Liver (tissue), 9 donors: ENCODE measurements around the gene ZNF606. TPM values are rescaled to one million over a fixed set of nuclear protein-coding genes. Genes with fewer than 3 reads are reported as not detected.

Experiments
- DNase-seq: peaks from one replicate; pipeline ENCODE4 v3.0.0-alpha.2; 2017; ENCODE audit warnings: low spot score
- H3K27ac ChIP-seq, 2 donors: one replicate each; pipeline ENCODE4 v1.7.0; 2013; ENCODE audit warnings: inconsistent platforms in 2 of 2, low read length in 2 of 2, control low read depth in 1 of 2, low read depth in 1 of 2, mild to moderate bottlenecking in 1 of 2
- H3K27me3 ChIP-seq, 4 donors: one replicate each; pipeline versions ENCODE4 v1.6.1 to v1.7.0; 2013; ENCODE audit warnings: low read length in 3 of 4, inconsistent platforms in 1 of 4, mild to moderate bottlenecking in 1 of 4, moderate library complexity in 1 of 4; ENCODE audit not compliant: control insufficient read depth in 4 of 4, insufficient read depth in 4 of 4
- H3K36me3 ChIP-seq, 4 donors: one replicate each; pipeline versions ENCODE4 v1.6.1 to v1.7.0; 2013; ENCODE audit warnings: low read length in 3 of 4, mild to moderate bottlenecking in 3 of 4, low read depth in 1 of 4, moderate library complexity in 1 of 4; ENCODE audit not compliant: control insufficient read depth in 4 of 4, insufficient read depth in 3 of 4
- H3K4me1 ChIP-seq, 4 donors: one replicate each; pipeline versions ENCODE4 v1.6.1 to v1.7.0; 2013; ENCODE audit warnings: low read length in 3 of 4, mild to moderate bottlenecking in 3 of 4, moderate library complexity in 1 of 4; ENCODE audit not compliant: control insufficient read depth in 4 of 4, insufficient read depth in 4 of 4
- H3K4me3 ChIP-seq, 3 donors: one replicate each; pipeline versions ENCODE4 v1.6.1 to v1.7.0; 2013; ENCODE audit warnings: low read length in 3 of 3, control low read depth in 1 of 3, low read depth in 1 of 3, mild to moderate bottlenecking in 1 of 3
- H3K9ac ChIP-seq, 2 donors: one replicate each; pipeline ENCODE4 v1.7.0; 2013; ENCODE audit warnings: low read length in 2 of 2, mild to moderate bottlenecking in 2 of 2, moderate library complexity in 2 of 2, control low read depth in 1 of 2, low read depth in 1 of 2
- H3K9me3 ChIP-seq, 4 donors: one replicate each; pipeline versions ENCODE4 v1.6.1 to v1.7.0; 2013; ENCODE audit warnings: low read length in 3 of 4; ENCODE audit not compliant: control insufficient read depth in 4 of 4
- EGR1 ChIP-seq, 2 donors: IDR thresholded peaks; 2 replicates each; pipeline ENCODE4 v1.6.1; 2016 to 2018; ENCODE audit warnings: antibody characterized with exemption in 2 of 2, low read depth in 2 of 2
- FOXA2 ChIP-seq: IDR thresholded peaks from 2 replicates; pipeline ENCODE4 v1.6.1; 2016; ENCODE audit warnings: antibody characterized with exemption
- GABPA ChIP-seq, 2 donors: IDR thresholded peaks in 1 of 2; conservative IDR thresholded peaks in 1 of 2; 2 replicates each; pipeline ENCODE4 v1.6.1; 2016; ENCODE audit warnings: antibody characterized with exemption in 2 of 2, mild to moderate bottlenecking in 1 of 2, moderate library complexity in 1 of 2
- HNF4A ChIP-seq, 2 donors: conservative IDR thresholded peaks; 2 replicates each; pipeline ENCODE4 v1.6.1; 2016; ENCODE audit warnings: antibody characterized with exemption in 2 of 2, mild to moderate bottlenecking in 2 of 2
- HNF4G ChIP-seq: IDR thresholded peaks from 2 replicates; pipeline ENCODE4 v1.6.1; 2016; ENCODE audit warnings: antibody characterized with exemption
- JUND ChIP-seq, 2 donors: IDR thresholded peaks; 2 replicates each; pipeline ENCODE4 v1.6.1; 2016; ENCODE audit warnings: antibody characterized with exemption in 2 of 2
- NR2F2 ChIP-seq: IDR thresholded peaks from 2 replicates; pipeline ENCODE4 v1.6.1; 2016; ENCODE audit warnings: antibody characterized with exemption
- RXRA ChIP-seq, 2 donors: IDR thresholded peaks; 2 replicates each; pipeline ENCODE4 v1.6.1; 2017 to 2018; ENCODE audit warnings: antibody characterized with exemption in 2 of 2, mild to moderate bottlenecking in 1 of 2
- SP1 ChIP-seq: IDR thresholded peaks from 2 replicates; pipeline ENCODE4 v1.6.1; 2018; ENCODE audit warnings: antibody characterized with exemption, mild to moderate bottlenecking
- TAF1 ChIP-seq: conservative IDR thresholded peaks from 2 replicates; pipeline ENCODE4 v1.6.1; 2016; ENCODE audit warnings: antibody characterized with exemption, mild to moderate bottlenecking
- WGBS: extraction: QIAGEN DNeasy Blood & Tissue Kit; methylation state at CpG from one replicate; pipeline ENCODE4 v1.1.7; 2013; 5-methylcytosine and 5-hydroxymethylcytosine counted together
- polyA plus RNA-seq, 2 donors: library from polyadenylated mRNA; stranded (reverse) in 1 of 2; unstranded in 1 of 2; fragments of 200-250 nt in 1 of 2; fragments of >200 nt in 1 of 2; fragmentation: Nextera tagmentation in 1 of 2; extraction: Ambion mirVana in 1 of 2; gene quantifications; one replicate each; pipeline versions ENCODE4 v1.2.1 to v1.2.3, GENCODE V29; 2013 to 2015
- total RNA-seq, 2 donors: library from RNA; depleted of rRNA; stranded (reverse); fragments of >200 nt; gene quantifications; one replicate each; pipeline ENCODE4 v1.2.3, GENCODE V29; 2014
- TF ChIP-seq, protein P1 (sequence below): IDR thresholded peaks from 2 replicates; pipeline ENCODE4 v1.6.1; 2016; ENCODE audit warnings: antibody characterized with exemption, mild to moderate bottlenecking
- TF ChIP-seq, protein P2 (sequence below): IDR thresholded peaks from 2 replicates; pipeline ENCODE4 v1.6.1; 2016; ENCODE audit warnings: antibody characterized with exemption
- TF ChIP-seq, protein P3 (sequence below): fragments of 150-350 bp; IDR thresholded peaks from 2 replicates; pipeline ENCODE4 v1.5.1; 2017; ENCODE audit warnings: improper control_type of control experiment, low read depth, low read length; ENCODE audit not compliant: missing input control
- donor health status: healthy.
- donor health status: healthy.
- donor health status: healthy.
- donor health status: healthy.
- donor health status: healthy.

Gene ZNF606
- total and polyA plus RNA-seq, 4 donors = 3.2 to 12.8 (median 6.6) TPM

DNA sequence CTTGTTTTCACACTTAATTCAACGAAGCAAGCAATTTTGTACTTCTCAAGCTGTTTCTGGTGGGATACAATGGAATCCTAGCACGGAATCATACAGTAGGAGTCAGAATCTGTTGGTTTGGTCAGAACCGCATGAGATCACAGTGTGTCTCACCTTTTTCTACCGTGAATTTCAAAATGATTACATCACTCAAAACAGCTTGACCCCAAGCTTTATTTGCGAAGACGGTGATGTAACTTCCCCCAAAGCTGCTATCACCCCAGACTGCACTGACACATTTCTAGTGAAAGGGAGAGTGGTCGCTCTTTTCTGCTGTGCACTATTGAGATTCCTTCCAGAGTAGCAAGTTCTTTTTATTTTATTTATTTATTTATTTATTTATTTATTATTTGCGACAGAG, 37.9 kb downstream of the ZNF606 start:
- H3K27ac ChIP-seq = no peak overlapping the region
- H3K36me3 ChIP-seq = peaks cover 0 to 2% (median 0%) of the 10 kb centered on the region in 4 donors
- 93% methylated on average over 8 of the region's 8 CpGs for WGBS
- peak overlapping the region in 2 of 3 donors; percentile 57 to 63 for H3K4me3 ChIP-seq
- peaks cover 22 to 48% (median 35%) of the 10 kb centered on the region in 4 donors for H3K9me3 ChIP-seq
- TF ChIP-seq NR2F2 (no peak), HNF4G (no peak), EGR1 (IDR thresholded peaks at IDR 0.05; ENCODE audit: low read depth in 2 of 2) (no peak), HNF4A (conservative IDR thresholded peaks at IDR 0.05) (no peak), JUND (IDR thresholded peaks at IDR 0.05) (no peak), TAF1 (no peak), GABPA (IDR thresholded peaks at IDR 0.05 in 1 of 2, conservative IDR thresholded peaks at IDR 0.05 in 1 of 2) (no peak), SP1 (no peak)
- TF ChIP-seq, protein P1, sequence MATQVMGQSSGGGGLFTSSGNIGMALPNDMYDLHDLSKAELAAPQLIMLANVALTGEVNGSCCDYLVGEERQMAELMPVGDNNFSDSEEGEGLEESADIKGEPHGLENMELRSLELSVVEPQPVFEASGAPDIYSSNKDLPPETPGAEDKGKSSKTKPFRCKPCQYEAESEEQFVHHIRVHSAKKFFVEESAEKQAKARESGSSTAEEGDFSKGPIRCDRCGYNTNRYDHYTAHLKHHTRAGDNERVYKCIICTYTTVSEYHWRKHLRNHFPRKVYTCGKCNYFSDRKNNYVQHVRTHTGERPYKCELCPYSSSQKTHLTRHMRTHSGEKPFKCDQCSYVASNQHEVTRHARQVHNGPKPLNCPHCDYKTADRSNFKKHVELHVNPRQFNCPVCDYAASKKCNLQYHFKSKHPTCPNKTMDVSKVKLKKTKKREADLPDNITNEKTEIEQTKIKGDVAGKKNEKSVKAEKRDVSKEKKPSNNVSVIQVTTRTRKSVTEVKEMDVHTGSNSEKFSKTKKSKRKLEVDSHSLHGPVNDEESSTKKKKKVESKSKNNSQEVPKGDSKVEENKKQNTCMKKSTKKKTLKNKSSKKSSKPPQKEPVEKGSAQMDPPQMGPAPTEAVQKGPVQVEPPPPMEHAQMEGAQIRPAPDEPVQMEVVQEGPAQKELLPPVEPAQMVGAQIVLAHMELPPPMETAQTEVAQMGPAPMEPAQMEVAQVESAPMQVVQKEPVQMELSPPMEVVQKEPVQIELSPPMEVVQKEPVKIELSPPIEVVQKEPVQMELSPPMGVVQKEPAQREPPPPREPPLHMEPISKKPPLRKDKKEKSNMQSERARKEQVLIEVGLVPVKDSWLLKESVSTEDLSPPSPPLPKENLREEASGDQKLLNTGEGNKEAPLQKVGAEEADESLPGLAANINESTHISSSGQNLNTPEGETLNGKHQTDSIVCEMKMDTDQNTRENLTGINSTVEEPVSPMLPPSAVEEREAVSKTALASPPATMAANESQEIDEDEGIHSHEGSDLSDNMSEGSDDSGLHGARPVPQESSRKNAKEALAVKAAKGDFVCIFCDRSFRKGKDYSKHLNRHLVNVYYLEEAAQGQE = no peak
- TF ChIP-seq, protein P2, sequence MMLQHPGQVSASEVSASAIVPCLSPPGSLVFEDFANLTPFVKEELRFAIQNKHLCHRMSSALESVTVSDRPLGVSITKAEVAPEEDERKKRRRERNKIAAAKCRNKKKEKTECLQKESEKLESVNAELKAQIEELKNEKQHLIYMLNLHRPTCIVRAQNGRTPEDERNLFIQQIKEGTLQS = no peak
- TF ChIP-seq, protein P3, sequence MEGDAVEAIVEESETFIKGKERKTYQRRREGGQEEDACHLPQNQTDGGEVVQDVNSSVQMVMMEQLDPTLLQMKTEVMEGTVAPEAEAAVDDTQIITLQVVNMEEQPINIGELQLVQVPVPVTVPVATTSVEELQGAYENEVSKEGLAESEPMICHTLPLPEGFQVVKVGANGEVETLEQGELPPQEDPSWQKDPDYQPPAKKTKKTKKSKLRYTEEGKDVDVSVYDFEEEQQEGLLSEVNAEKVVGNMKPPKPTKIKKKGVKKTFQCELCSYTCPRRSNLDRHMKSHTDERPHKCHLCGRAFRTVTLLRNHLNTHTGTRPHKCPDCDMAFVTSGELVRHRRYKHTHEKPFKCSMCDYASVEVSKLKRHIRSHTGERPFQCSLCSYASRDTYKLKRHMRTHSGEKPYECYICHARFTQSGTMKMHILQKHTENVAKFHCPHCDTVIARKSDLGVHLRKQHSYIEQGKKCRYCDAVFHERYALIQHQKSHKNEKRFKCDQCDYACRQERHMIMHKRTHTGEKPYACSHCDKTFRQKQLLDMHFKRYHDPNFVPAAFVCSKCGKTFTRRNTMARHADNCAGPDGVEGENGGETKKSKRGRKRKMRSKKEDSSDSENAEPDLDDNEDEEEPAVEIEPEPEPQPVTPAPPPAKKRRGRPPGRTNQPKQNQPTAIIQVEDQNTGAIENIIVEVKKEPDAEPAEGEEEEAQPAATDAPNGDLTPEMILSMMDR = no peak
- H3K27me3 ChIP-seq = no peaks in the 10 kb centered on the region
- H3K9ac ChIP-seq = no peak overlapping the region
- no peaks in the 10 kb centered on the region for H3K4me1 ChIP-seq
- DNase-seq = no peak

DNA sequence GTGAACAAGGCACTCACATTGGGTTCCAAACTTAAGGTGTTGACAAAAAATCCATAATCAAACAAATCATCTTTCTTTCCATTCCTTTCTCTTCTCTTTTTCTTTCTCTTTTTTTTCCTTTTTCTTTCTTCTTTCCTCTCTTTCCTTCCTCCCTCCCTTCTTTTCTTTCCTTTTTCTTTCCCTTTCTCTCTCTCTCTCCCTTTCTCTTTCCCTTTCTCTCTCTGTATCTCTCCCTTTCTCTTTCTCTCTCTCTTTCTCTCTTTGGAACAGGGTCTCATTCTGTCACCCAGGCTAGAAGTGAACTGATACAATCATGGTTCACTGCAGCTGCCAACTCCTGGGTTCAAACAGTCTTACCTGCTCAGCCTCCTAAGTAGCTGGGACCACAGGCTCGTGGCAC, 40.8 kb downstream of the ZNF606 start:
- no peak for DNase-seq
- Histone ChIP-seq H3K9ac (no peak overlapping the region), H3K27ac (no peak overlapping the region), H3K9me3 (peaks cover 17 to 46% (median 29%) of the 10 kb centered on the region in 4 donors), H3K27me3 (no peaks in the 10 kb centered on the region), H3K36me3 (peaks cover 0 to 2% (median 0%) of the 10 kb centered on the region in 4 donors), H3K4me3 (peak overlapping the region in 1 of 3 donors; percentile 30), H3K4me1 (no peaks in the 10 kb centered on the region)
- 79% methylated on average over 1 of the region's 1 CpG for WGBS
- TF ChIP-seq, protein P2 = no peak
- no peak for TF ChIP-seq NR2F2
- no peak for TF ChIP-seq TAF1
- no peak for TF ChIP-seq EGR1 (IDR thresholded peaks at IDR 0.05; ENCODE audit: low read depth in 2 of 2)
- no peak for TF ChIP-seq GABPA (IDR thresholded peaks at IDR 0.05 in 1 of 2, conservative IDR thresholded peaks at IDR 0.05 in 1 of 2)
- no peak for TF ChIP-seq RXRA (IDR thresholded peaks at IDR 0.05)
- no peak for TF ChIP-seq JUND (IDR thresholded peaks at IDR 0.05)
- TF ChIP-seq HNF4A (conservative IDR thresholded peaks at IDR 0.05) = no peak
- no peak for TF ChIP-seq FOXA2
